Prostate gland (tissue), 2 donors: ENCODE measurements around the gene SGSM1.

ENCODE experiments used
- POLR2A ChIP-seq: fragments of 450-650 bp; IDR thresholded peaks from one replicate; pipeline ENCODE4 v1.6.1; 2016; ENCODE audit warnings: antibody characterized with exemption, mild to moderate bottlenecking
- TF ChIP-seq, protein P1 (sequence below), 4 experiments: fragments of 200-600 bp in 2 of 4; fragments of 450-650 bp in 2 of 4; sonication (generic) in 2 of 4; IDR thresholded peaks; 1 replicate in 3 of 4; 2 replicates in 1 of 4; pipeline ENCODE4 v1.5.1; 2016 to 2019; ENCODE audit warnings: antibody characterized with exemption in 4 of 4, mild to moderate bottlenecking in 2 of 4, moderate library complexity in 2 of 4

DNA sequence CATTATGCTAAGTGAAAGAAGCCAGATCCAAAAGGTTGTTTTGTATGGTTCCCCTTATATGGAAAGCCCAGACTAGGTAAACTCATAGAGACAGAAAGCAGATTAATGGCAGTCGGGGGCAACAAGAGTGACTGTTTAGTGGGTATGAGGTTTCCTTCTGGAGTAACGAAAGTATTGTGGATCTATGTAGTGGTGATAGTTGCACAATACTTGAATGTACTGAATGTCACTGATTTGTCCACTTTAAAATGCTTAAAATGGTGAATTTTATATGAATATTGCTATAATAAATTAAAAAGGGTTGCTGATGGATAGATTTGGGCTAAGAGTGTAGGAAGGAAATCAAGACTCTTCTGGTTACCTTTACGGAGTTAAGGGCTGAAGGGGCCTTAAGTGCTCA is 10.0 kb upstream of the SGSM1 start:
- TF ChIP-seq, protein P1, sequence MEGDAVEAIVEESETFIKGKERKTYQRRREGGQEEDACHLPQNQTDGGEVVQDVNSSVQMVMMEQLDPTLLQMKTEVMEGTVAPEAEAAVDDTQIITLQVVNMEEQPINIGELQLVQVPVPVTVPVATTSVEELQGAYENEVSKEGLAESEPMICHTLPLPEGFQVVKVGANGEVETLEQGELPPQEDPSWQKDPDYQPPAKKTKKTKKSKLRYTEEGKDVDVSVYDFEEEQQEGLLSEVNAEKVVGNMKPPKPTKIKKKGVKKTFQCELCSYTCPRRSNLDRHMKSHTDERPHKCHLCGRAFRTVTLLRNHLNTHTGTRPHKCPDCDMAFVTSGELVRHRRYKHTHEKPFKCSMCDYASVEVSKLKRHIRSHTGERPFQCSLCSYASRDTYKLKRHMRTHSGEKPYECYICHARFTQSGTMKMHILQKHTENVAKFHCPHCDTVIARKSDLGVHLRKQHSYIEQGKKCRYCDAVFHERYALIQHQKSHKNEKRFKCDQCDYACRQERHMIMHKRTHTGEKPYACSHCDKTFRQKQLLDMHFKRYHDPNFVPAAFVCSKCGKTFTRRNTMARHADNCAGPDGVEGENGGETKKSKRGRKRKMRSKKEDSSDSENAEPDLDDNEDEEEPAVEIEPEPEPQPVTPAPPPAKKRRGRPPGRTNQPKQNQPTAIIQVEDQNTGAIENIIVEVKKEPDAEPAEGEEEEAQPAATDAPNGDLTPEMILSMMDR (IDR thresholded peaks at IDR 0.05): no peak
- TF ChIP-seq POLR2A: no peak
